HG03342 (cell line): Measurements from ENCODE around the gene CEP83.
"Not testable (repeated sequence)": the region's sequence is repeated elsewhere in the genome, so short reads cannot be mapped to it uniquely, and the experiment has no call there.

ENCODE experiments used
- ATAC-seq: cut with Tn5 transposase; IDR thresholded peaks from one replicate; pipeline ENCODE4 v1.9.1; 2021; ENCODE audit warnings: mild to moderate bottlenecking, moderate library complexity; ENCODE audit not compliant: unreplicated experiment

CEP83 gene

DNA sequence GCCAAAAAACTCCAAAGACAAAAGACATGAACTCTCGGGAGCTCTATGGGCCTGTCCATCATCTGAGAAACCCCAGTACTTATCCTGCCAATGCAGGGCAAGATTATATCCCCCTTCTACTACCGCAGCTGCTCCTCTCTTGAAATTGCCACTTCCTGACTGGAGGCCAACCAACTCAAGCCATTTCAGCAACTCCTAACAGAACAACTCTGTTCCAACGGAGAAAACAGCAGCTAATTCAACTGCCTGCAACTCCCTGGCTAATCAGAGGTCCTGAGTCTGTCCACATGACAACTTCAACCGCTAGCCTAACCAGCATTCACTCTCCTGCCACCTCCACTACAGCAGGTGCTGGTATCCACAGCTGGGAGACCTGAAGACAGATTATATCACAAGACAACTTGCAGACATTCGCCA lies 24.1 kb downstream of the CEP83 start:
- ATAC-seq: no peak

GRCh38 chr12:94434171-94434570 lies 25.5 kb downstream of the CEP83 start:
- no peak for ATAC-seq

DNA sequence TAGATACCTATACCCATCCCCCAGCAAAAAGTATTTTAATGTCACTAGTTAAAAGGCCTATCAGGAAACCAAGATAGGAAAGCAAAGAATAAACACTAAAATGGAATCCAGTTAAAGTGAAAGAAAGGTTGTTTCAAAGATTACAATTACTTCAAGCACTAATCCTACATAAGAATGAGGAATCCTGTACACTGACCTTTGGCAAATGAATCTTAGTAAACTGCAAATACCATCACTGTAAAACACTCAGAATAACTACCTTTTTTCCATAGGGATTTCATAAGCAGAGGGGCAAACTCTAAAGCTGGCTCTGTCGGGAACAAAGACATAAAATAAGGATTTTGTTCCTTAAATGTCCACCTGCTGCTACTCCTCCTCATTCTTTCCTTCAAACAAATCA lies 25.9 kb downstream of the CEP83 start:
- no peak for ATAC-seq

- no peak for ATAC-seq
Measured at GRCh38 chr12:94430304-94430703, 29.4 kb downstream of the CEP83 start.

DNA sequence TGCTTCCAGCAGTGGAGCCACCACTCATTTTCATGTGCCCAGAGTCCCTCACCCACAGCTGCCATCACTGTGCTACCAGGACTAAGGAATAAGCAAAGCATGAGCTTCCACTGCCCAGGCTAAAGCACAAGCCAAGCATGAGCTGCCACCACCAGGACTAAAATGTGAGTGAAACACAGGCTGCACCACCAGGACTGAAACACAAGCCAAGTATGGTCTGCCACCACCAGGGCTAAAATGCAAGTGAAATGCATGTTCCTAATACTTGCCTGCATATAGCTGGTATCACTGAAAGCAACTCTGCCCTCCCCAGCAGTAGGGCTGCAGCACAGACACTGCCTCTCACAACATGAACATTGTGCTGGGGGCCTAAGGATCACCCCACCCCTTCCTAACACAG lies 30.0 kb downstream of the CEP83 start:
- ATAC-seq: no peak

GRCh38 chr12:94429191-94429590 lies 30.5 kb downstream of the CEP83 start:
- ATAC-seq: no peak

- no peak for ATAC-seq
Measured at GRCh38 chr12:94427501-94428381, 31.9 kb downstream of the CEP83 start.

DNA sequence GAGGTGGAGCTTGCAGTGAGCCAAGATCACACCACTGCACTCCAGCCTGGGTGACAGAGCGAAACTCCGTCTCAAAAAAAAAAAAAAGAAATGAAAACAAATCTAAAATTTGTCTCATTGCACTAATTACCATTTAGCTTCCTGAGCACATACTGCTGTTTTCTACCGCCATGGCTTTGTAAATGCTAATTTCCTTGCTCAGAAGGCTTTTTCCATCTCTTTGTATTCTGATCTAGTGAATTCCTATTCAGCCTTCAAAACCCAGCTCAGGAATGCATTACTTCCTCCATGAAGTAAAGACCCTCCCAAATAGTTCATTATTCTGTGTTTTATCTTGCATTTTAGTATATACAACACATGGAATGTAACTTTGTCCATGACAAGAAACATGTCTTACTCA lies 33.6 kb downstream of the CEP83 start:
- no peak for ATAC-seq

DNA sequence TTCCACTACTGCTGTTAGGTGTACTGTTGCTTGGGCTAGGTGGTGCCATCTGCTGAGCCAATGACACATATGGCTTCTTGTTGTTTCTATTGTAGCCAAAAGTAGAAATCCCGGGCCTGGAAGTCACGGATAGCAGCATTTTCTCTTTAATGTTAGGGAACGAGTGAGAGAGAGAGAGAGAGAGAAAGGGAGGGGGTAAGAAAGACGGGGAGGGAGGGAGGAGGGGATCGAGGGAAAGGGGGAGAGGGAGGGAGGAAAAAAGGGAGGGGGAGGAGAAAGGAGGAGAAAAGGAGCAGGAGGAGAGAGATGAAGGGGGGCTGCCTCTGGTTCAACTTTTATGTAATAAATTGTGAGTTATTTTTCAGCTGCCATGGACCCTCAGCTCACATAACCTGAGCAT lies 34.8 kb downstream of the CEP83 start:
- ATAC-seq: not testable (repeated sequence)

GRCh38 chr12:94421868-94422740 lies 37.6 kb downstream of the CEP83 start:
- ATAC-seq: no peak

DNA sequence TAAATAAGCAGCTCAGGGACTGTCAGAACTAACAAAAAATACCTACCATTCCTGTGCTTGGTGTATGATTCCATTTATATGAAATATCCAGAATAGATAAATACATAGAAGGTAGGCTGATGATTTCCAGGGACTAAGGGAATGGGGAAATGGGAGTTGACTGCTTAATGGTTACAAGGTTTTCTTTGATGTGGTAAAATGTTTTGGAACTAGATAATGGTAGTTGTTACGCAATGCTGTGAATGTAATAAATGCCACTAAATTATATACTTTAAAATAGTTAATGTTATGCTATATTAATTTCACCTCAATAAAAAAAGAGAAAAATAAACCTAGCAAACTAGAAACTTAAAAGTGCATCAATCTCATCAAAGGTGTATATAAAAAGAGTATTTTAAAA lies 41.1 kb downstream of the CEP83 start:
- ATAC-seq: no peak

- no peak for ATAC-seq
Measured at GRCh38 chr12:94416613-94417012, 43.1 kb downstream of the CEP83 start.

DNA sequence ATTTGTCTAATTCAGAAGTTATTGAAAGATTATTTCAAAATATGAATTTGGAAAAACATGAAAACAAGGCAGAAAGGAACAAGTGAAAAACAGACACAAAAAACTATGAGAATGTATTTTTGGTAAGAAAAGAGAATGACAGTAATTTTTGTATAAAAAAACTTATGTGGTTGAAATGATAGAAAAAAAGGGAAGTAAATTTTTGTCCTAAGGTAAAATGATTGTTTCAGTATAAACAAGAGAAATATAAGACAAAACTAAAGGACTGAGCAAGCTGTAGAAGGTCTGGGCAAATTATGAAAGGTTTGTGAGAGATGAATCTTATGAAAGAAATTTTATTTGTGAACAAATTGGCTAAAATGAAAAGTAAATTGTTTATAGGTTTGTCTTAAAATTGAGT lies 44.6 kb downstream of the CEP83 start:
- ATAC-seq: no peak

DNA sequence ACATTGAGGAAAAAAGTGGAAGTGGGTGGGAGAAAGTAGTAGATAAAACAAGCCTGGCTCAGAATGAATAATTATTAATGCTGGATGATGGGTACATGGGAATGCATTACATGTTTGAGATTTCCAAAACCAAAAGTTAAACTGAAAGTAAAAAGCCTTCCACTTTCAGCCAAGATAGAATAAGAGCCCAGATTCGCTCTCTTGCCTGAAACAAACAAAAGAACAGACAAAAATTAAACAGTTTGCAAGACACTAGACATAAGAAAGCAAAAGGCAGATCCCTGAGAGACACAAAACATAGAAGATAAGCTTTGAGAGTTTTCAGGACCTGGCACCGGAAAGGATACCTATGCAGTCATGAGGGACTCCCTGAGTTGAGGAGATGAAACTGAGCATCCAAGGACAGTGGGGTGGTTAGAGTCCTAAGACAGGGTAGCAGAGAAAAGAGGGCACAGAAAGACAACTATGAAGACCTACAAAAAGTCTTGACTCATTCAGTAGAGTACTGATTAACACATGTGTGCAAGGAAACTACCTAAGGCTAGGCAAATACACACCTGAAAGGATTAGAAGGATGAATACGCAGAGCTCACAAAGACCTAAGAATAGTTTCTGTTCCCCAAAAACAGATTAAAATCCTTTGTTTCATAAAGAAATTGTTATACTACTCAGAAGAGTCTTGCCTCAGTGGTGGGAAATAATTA lies 54.1 kb downstream of the CEP83 start:
- ATAC-seq: peak; percentile 86

DNA sequence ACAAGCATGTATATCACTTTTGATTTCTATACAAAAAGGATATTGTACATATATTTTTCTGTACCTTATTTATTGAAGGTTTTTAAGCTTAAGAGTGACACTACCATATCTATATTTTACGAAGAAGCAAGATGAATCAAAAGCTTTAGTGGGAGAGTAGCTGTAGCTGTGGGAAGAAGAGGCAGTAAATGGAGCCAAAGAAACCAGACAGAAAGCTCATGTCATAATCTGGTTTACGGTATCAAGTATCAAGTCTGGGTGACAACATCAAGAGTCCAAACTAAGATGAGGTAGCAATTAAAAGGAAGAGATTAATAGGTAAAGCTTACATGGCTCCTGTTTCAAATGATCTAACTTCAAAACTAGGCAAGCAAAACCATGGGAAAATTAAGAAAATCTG lies 54.8 kb downstream of the CEP83 start:
- ATAC-seq: no peak

DNA sequence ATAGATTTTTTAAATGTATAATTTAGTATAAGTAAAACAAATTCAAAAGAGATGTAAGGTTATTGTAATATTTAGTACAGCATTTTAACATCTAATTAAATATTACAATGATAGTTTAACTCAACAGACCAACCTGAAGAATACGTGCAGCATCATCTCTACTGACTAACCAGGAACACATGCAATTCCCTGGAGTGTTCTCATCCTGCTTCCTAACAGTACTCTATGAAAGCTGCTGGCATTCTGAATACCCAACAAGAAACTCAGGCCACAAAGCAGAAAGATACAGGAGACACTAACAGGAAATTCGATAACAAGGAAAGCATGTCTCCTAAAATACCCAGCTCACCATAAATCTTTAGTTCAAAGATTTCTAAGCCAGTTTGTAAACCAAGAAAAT lies 58.3 kb downstream of the CEP83 start:
- ATAC-seq: no peak

DNA sequence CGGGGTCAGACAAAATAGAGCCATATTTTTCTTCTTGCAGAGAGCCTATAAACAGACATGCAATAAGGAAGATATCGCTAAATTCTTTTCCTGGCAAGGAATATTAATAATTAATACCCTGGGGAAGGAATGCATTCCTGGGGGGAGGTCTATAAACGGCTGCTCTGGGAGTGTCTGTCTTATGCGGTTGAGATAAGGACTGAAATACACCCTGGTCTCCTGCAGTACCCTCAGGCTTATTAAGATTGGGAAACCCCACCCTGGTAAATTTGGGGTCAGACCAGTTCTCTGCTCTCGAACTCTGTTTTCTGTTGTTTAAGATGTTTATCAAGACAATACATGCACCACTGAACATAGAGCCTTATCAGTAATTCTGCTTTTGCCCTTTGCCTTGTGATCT lies 61.0 kb downstream of the CEP83 start:
- not testable (repeated sequence) for ATAC-seq

DNA sequence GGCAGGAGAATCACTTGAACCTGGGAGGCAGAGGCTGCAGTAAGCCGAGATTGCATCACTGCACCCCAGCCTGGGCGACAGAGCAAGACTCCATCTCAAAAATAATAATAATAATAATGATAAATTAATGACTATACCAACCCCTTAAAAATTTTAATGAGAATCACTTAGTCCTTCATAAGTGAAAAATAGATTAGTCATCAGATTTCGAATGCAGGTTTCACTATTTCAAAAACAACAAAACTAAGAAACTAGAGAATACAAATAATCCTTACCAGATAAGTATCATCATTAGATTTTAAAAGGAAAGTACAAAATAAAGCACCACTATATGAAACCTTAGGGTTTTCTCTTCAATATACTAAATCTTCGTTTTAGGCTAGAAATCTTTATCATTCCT lies 62.3 kb downstream of the CEP83 start:
- no peak for ATAC-seq

DNA sequence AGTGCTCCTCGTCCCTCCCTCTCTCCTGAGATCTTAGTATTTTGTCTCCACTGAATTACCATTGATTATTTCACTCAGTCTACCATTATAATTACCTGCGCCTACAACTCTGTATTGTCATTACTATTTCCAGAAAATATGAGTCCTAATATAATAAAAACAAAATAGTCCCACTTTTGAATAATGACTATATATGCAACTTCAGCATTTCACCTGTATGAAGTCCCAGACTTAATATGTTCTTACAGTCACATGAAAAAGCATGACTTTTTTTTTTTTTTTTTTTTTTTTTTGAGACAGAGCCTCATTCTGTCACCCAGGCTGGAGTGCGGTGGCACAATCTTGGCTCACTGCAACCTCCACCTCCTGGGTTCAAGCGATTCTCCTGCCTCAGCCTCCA lies 63.7 kb downstream of the CEP83 start:
- ATAC-seq: not testable (repeated sequence)

- ATAC-seq: no peak
Measured at GRCh38 chr12:94390130-94390485, 69.6 kb downstream of the CEP83 start.

DNA sequence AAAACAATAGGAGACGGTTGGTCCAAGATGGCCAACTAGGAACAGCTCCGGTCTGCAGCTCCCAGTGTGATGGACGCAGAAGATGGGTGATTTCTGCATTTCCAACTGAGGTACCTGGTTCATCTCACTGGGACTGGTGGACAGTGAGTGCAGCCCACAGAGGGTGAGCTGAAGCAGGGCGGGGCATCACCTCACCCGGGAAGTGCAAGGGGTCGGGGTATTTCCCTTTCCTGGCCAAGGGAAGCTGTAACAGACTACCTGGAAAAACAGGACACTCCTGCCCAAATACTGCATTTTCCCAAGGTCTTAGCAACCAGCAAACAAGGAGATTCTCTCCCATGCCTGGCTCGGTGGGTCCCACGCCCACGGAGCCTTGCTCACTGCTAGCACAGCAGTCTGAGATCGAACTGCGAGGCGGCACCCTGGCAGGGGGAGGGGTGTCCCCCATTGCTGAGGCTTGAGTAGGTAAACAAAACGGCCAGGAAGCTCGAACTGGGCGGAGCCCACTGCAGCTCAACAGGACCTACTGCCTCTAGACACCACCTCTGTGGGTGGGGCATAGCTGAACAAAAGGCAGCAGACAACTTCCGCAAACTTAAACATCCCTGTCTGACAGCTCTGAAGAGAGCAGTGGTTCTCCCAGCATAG lies 70.1 kb downstream of the CEP83 start:
- not testable (repeated sequence) for ATAC-seq
